Limb (tissue), 2 donors: Measurements from ENCODE around the gene LRRC37A.
"Not testable (repeated sequence)": the region's sequence is repeated elsewhere in the genome, so short reads cannot be mapped to it uniquely, and the experiment has no call there.

Experiments used
- DNase-seq, 2 donors: peaks; one replicate each; pipeline ENCODE4 v3.0.0-alpha.2; 2016; ENCODE audit errors: extremely low spot score in 2 of 2

LRRC37A gene

DNA sequence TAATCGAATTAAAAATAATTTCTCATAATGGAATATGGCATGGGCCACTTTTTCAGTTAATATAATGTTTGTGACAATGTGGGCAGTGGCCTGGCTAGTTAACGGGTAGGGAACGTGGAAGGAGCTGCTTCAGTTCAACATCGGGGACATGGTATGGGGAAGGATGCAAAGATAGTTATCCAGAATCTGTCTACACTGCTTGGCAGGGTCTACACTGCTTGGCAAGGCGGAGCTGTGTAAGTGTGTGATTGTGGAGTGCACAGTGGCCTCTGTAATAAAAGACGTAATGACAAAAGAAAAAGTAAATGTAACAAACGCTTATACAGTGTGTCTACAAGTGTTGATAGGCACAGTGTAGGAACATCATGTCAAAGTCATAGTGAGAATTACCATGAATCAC, 7.3 kb upstream of the LRRC37A start:
- not testable (repeated sequence) for DNase-seq

DNA sequence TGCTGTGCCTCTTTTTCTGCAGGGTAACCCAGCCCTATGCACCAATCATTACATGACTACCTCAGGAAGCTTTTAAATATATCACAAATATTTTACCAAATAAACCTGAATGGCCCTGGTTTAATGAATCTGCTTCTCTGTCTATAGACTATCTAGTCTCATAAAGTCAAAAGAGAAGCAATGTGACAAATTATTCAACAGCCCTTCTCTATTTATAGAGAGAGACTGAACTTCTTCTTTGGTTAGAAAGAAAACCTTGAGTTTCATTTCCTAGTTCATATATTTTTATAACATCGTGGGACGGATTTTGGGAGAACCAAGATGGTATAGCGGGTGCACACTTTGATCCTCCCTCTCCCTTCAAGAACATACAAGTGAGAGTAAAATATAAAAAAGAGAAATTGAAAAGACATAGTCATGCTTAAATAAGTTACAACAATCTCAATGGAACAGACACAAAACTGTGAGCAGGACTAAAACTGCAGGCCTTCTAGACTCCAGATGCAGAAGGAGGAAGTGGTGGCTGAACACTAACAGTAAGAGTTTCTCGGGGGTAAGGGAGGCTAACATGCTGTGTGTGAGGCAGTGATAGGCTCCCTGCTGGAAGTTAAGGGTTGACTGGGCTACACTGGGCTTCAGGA, 3.9 kb upstream of the LRRC37A start:
- DNase-seq, result not testable (repeated sequence)

DNA sequence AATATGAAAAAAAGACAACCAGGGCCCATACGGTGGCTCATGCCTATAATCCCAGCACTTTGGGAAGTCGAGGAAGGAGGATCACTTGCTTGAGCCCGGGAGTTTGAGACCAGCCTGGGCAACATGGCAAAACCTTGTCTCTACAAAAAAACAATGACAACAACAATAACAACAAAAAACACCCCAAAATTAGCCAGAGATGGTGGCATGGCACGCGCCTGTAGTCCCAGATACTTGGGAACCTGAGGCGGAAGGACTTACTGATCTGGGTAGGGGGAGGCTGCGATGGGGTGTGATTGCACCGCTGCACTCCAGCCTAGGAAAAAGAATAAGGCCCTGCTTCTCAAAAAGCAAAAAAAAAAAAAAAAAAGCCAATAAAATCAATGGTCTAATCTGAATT, 3.3 kb upstream of the LRRC37A start:
- not testable (repeated sequence) for DNase-seq

DNA sequence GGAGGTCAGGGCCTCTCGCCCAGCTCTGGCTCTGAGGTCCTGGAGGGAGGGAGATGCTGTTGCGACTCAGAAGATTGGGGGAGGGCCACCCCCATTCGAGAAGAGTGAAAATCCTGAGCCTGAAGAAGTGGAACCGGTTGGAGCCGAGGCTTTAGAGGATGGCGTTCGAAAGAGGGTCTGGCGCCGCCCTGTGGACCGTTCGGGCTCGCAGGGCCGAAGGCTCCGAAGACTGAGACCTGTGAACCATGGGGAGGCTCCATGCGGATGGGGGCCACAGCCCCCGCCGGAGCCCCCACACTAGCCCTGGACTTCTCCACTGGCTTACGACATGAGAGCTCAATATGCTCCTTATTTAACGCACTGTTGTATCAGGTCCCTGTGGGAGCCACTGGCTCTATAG, 46.3 kb downstream of the LRRC37A start:
- DNase-seq, result not testable (repeated sequence)

DNA sequence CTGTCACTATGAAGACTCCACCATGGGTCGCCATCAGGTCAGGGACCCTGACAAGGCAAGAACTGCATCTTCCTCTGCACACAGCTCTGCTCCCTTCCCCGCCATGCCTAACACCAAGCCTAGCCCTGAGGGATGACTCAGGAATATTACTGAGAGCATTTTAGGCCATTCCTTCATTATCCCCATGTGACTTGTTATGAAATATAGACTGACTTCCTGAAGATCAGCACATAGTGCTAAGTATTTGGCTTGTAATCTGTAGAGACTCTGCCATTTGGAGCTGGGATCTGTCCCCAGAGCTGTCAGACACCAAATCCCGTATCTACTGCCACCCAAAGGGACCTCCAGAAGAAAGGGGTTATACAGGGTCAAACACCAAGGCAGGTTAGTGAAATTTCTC, 47.2 kb downstream of the LRRC37A start:
- not testable (repeated sequence) for DNase-seq

DNA sequence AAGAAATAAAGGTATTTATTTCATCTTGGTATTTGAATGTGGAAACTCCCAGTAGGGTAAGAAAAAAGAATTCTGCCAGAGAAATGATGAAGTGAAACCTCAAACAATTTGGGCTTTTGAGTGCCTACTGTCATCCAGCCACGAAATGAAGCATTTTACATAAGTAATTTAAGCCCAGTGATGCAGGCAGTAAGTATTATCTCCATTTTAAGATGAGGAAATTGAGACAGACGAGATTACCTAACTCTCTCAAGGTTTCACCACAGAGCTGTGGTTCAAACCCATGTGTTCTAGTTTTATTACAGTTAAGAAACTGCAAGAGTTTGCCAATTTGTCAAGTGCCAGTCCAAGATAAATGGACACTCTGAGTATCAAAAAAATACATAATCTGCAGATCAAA, 53.4 kb downstream of the LRRC37A start:
- not testable (repeated sequence) for DNase-seq

DNA sequence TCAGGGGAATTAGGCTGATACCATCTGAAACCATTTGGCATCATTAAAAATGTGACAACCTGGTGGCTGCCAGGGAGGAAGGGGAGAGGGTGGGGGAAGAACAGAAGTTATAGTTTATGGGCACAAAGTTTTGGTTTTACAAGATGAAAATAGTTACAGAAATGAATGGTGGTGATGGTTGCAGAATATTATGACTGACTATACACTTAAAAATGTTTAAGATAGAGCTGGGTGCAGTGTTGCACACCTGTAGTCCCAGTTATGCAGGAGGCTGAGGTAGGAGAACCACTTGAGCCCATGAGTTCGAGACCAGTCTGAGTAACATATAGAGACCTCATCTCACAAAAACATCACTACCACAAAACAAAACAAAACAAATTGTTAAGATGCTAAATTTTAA, 54.1 kb downstream of the LRRC37A start:
- not testable (repeated sequence) for DNase-seq

DNA sequence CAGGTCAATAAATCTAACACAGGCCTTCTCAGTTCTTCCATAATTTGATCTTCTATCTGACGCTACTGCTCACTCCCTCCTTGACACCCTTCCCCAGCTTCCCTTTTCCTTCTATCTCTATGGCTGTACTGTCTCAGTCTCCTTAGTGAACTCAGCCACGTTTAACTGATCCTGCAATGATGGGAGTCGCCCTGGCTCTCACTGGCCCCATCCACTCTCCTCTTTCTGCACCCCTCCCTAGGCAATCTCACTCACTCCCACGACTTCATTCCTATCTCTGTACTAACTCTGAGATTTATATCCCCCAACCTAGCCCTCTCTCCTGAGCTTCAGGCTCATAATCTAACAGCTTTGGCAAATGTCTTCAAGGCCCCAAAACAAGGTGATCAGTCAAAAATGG, 58.9 kb downstream of the LRRC37A start:
- not testable (repeated sequence) for DNase-seq

DNA sequence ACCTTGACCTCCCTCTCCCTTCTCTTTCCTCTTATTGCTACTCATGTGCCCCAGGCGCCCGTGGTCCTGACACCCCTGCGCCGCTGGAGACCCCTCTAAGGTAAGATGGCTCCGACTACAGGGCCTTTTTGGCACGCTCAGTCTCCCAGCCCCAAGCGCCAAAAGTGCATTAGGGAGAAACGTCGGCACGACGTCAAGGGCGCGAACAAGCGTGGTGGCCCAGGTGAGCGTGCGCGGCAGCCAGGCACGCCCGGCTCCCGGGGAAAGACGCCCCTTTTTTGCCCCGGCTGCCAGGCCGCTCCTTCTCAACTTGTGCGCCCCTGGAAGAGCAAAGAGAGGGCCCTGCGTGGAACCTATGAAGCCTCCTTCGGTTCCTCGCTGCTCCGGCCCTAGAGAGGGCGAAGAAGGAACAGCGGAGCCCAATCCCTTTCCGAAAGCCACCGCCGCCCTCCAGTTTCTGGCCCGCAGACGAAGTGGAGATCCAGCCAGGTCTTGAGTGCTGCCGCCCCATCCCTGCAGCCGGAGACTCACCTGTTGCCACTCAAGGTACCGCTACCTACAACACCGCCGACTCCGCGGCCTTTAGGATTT, 66.3 kb downstream of the LRRC37A start:
- not testable (repeated sequence) for DNase-seq

DNA sequence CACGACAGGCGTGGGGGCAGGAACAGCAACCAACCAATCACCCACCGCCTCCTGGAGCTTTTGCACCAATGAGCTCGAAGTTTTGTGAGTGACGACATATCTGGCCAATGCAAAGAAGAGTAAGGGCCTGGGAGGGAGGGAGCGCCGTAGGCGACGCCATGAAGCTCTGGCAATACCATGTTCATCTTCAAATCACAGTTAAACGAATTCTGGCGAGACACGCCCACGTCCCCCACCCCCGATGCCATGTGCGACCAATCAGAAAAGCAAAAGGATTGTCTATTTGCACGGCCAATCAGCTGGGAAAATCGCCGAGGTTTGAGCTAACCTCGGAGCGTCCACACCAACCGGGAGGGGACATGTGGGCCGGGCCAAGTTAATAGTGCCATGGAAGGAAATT, 66.8 kb downstream of the LRRC37A start, which contains the start of gene ARL17B:
Gene ARL17B (minus strand): TSS at position 12 of the 400 bp plus-strand sequence. CDS start 3,369 bp downstream, outside the sequence.
- not testable (repeated sequence) for DNase-seq

DNA sequence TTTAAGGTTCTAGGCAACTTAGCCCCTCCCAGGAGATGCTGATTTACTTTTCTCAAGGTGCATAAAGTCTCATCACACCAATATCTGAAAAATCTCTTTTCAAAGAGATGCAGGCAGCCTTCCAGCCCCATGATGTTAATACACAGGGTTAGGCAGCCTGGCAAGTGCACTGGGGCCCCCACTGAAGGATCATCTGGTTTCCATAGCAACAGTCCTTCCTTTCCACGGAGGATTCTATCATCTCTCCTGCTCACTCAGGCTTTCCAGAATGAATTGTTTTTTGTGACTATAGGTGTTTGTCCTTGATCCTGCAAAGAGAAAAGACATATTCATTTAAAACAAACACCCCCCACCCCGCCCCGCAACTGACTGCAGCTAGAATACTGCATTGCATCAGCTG, 72.6 kb downstream of the LRRC37A start:
- DNase-seq, result not testable (repeated sequence)

DNA sequence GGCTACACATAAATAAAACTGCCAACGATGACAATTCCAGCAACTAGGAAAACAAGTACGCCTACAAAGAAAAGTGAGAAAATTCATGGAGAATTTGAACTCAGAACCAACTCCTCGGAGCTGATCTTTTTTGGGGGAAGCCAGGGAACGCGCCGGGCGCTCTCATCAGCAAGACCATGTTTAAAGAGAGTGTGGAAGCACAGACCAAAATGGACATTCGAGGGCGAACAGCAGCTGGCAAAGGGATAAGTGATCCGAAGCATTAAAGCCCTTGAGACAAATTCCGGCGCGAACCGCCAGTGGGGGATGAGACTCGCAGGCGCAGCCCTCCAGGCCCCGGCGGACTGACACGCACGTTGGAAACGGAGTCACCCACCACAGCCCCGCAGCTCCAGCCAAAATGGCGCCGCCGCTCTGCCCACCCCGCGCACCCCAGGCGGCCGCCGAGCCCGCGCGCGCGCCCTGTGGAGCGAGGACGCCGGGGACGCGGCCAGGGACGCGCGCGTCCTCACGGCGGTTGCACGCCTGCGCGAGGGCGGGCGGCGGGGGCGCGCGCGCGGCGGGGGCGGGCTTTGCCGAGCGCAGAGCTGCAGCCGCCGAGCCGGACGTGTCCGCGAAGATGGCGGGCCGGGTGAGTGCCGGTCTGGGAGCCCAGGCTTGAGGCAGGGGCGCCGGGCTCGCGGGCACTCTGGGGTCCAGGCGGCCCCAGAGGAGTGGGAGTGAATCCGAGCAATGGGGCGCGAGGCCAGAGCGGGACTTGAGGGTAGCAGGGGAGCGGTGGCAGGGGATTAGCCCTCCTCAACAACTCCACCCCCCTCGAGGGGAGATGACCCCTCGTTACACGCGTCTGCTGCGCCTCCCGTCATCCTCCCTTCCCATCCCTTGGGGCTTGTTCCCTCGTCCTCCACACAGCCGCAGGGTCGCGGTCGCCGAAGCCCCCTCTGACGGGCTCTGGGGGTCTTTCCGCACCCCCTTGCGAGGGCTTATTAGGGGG, 77.6 kb downstream of the LRRC37A start:
- not testable (repeated sequence) for DNase-seq

DNA sequence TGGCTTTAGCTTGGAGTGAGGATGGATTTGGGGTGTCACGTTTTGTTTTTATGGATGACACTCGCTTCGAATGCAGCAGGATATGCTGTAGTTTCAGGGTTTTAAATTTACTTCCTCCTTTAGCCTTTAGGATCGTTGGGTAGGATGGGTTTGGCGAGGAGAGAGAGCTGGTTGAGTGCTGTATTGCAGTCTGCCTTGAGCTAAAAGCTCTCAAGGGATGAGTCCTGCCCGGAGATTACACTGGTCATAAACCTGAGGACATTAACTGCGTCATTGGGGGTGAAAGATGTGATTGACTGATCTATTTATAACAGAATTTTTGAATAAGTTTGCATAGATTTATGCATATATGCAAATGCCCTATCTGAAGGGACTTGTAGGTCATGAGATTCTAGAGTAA, 78.5 kb downstream of the LRRC37A start:
- not testable (repeated sequence) for DNase-seq

DNA sequence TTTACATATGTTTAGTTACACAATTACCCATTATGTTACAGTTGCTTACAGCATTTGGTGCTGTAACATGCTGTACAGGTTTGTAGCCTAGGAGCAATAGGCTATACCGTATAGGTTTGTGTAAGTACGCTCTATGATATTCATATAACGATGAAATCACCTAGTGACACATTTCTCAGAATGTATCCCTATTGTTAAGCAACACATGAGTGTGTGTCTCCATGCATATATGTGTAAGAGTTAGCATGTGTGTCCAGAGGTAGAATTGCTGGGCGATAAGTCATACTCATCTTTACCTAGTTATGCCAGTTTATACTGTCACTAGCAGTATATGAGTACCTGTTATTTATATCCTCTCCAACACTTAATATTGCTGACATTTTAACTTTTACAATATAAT, 88.2 kb downstream of the LRRC37A start:
- not testable (repeated sequence) for DNase-seq

DNA sequence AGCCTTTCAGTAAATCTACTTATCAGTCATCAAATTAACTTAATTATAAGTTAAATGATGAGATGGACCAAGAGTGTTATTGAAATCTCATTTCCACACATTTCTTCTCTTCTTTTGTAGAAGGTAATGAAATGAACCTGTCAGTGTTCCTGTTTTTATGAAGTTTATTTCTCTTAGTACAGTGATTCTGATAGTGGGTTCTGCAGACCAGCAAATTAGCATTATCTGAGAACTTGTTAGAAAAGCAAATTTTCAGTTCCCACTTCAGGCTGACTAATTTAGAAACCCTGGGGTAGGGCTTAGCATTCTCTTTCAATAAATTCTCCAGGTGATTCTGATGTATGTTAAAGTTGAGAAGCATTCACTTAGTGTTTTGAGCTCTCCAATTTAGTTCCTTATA, 90.6 kb downstream of the LRRC37A start:
- not testable (repeated sequence) for DNase-seq
